ENCODE data around the gene CTTN.
"Not testable (repeated sequence)": the region's sequence is repeated elsewhere in the genome, so short reads cannot be mapped to it uniquely, and the experiment has no call there.

The CTTN gene

GRCh38 chr11:70381872-70382861 is 16.2 kb upstream of the CTTN start:
- DNase-seq = peak; percentile 67

- DNase-seq = no peak
Observed at GRCh38 chr11:70383664-70384565, 14.4 kb upstream of the CTTN start.

GRCh38 chr11:70384566-70385152 is 13.7 kb upstream of the CTTN start:
- DNase-seq = no peak

DNA sequence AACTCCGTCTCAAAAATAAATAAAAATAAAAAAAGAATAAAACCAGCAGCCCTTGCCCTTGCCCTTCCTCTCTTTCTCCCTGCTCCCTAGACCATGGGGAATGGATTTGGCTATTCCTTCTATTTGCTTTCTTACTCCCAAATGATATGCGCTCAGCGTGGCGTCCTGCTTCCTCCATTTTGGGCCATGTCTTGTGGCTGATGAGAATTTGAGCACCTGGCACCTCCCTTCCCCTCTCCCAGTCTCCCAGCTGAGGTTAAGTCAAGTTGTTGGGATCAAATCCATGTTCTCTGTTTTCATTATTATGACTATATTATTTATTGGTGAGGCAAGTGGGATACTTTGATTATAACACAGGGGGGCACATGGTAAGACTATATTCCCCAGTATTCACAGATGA is 10.8 kb upstream of the CTTN start:
- DNase-seq = no peak

DNA sequence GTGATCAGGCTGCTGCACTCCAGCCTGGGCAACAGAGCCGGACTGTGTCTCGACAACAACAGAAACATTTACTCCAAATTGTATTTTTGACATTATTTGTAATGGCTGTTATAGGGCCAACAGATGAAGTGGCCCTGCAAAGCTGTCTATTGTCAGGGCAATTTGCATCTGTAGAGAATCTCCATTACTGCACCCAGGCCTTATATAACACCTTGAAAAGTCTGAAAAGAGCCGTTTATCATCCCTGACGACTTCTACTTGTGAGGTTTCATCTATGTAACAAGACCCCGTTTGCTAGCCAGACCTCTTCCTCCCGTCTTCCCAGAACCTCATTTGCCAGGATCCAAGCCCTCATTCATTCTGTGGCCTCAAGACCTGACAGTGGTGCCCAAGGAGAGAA is 9.1 kb upstream of the CTTN start:
- no peak for DNase-seq

DNA sequence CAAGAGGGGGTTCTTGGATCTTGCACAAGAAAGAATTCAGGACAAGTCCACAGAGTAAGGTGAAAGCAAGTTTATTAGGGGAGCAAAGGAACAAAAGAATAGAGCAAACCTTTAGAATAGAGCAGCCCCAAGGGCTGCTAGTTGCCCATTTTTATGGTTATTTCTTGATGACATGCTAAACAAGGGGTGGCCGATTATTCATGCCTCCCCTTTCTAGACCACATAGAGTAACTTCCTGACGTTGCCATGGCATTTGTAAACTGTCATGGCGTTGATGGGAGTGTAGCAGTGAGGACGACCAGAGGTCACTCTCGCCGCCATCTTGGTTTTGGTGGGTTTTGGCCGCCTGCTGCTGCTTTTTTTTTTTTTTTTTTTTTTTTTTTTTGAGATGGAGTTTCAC is 7.4 kb upstream of the CTTN start:
- not testable (repeated sequence) for DNase-seq

DNA sequence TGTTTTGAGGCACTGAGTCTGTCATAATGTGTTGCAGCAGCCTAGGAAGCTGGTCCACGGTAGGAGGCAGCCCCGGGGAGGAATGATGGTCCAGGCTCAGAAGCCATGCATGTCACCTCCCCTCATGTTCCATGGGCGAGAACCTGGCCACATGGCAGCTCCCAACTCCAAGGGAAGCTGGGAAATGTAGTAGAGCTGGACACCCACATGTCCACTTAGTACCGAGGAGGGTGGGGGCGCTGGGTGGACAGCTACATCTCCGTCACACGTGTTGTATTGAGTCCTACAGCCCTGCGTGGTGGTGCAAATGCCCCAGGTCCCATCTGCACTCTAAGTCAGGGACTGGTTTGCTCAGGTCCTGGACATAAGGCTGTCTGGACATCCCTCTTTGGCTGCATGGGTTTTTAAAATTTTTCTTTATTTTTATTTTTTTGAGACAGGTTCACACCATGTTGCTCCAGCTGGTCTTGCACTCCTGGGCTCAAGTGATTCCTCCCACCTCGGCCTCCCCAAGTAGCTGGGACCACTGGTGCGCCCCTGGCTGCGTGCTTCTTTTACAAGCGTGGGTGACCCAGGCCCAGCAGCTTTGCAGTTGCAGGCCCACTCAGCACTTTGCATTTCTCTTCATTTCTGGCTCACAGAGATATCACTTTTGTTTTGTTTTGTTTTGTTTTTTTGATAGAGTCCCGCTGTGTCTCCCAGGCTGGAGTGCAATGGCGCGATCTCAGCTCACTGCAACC is 3.9 kb upstream of the CTTN start:
- DNase-seq = no peak

GRCh38 chr11:70397336-70397982 is 870 bp upstream of the CTTN start:
- DNase-seq = peak; percentile 51

DNA sequence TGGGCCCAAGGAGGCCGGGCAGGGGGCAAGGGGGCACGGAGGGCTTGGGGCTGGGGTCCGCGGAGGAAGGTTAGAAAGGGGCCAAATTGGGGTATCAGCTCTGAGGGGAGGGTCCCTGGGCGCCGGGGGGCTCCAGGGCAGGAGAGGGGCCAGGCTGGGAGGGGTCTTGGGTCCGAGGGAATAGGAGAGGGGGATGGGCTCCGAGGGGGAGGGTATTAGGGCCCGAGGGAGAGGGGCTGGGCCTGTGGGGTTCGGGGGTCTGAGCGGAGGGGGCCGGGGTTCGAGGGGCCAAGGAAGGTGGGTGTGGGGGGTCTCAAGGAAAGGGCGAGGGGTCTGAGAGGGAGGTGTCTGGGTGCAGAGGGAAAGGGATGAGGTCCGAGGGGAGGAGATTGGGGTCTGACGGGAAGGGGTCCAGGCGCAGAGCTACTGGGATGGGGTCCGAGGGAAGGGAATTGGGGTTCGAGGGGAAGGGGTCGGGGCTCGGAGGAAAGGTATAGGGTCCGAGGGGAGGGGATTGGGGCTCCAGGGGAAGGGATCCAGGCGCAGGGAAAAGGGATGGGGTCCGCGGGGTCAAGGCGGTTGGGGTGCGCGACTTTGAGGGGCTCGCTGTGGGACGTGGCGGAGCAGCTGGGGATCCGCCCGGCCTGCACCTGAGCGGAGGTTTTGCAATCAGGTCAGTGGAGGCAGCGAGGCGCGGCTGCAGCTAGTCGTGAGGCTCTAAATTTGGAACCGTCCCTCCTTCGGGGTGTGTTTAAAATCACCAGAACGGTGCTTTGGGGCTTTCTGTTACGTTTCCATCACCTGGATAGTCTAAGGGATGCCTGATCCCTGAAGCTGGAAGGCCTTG is 728 bp downstream of the CTTN start:
- DNase-seq = no peak

GRCh38 chr11:70399681-70400112 is 1.4 kb downstream of the CTTN start:
- DNase-seq = peak; percentile 98

GRCh38 chr11:70400643-70401042 is 2.3 kb downstream of the CTTN start:
- no peak for DNase-seq

- DNase-seq = no peak
Observed at GRCh38 chr11:70402016-70402415, 3.7 kb downstream of the CTTN start.

DNA sequence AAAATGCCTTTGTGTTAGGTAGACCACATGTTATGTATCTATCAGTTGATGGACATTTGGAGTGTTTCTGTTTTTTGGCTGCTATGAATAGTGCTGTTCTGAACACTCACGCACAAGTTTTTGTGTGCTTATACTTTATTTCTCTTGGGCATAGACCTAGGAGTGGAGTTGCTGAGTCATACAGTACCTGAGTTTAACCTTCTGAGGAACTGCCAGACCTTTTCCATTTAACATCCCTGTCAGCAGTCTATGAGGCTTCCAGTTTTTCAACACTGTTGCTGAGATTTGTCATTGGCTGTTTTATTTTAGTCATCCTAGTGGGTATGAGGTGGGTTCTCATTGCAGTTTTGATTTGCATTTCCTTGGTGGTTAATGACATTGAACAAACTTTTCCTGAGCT is 4.4 kb downstream of the CTTN start:
- DNase-seq = no peak

DNA sequence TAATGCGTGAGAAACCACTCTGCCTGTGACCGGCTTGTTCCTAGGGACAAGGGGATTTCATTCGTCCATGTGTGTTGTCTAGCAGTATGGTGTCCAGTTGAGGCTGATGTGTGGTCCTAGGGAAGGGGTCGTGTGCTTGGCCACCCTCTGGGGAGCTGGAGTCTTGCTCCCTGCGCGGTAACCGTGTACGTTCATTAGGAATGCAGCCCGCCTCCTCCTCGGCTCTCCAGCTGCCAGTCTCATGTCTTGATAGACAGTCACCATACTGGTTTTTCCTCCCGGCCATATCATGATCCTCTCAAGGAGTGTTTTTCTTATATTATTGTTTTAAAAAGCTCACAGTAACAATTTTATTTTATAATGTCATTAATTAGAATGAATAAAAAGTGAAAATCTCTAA is 5.9 kb downstream of the CTTN start:
- DNase-seq = no peak

- no peak for DNase-seq
Observed at GRCh38 chr11:70405679-70406395, 7.5 kb downstream of the CTTN start.

- no peak for DNase-seq
Observed at GRCh38 chr11:70407121-70407520, 8.8 kb downstream of the CTTN start.

DNA sequence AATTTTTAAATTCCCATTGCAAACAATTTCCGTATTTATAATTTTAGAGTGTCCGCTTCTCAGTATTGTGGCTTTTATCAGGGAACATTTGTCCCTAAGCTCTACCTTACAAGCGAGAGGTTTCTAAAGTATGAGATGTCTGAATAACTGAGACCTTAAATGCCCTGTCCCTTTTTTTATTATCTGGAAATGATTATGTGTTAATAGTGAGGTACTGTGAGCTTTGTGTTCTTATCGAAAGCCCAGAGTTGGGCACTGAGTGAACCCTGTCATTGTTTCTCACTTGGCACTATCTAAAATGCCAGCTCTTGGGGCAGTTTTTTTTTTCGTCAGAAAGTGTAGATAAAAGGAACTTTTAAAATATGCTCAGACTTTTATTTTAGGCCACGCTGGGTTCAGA is 9.5 kb downstream of the CTTN start:
- DNase-seq = no peak

DNA sequence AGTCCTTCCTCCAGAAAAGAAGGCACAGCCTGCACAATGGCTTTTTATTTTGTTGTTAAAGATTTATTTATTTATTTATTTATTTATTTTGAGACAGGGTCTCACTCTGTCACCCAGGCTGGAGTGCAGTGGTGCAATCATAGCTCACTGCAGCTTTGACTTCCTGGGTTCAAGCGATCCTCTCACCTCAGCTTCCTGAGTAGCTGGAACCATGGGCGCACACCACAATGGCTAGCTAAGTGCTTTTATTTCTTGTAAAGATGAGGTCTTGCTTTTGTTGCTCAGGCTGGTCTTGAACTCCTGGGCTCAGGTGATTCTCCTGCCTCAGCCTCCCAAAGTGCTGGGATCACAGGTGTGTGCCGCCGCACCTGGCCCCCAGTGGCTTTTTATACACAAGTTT is 10.0 kb downstream of the CTTN start:
- DNase-seq = not testable (repeated sequence)

- DNase-seq = no peak
Observed at GRCh38 chr11:70409437-70409836, 11.1 kb downstream of the CTTN start.

DNA sequence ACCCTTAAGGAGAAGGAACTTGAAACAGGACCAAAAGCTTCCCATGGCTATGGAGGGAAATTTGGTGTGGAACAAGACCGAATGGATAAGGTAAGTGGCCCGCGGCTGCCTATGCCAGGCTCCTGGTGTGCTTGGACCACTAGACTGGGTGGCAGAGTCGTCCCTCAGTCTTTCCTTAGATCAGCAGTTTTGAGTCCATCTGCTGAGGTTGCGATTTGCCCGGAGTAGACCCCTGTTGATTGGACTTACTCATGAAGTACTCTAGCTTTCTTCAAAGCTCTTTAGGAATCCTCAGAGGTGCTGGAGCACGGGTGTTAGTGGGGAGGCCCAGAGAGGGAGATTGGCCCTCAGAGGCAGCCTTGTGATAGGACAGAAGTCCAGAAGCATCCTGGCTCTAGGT is 11.5 kb downstream of the CTTN start:
- no peak for DNase-seq
